Brain microvascular endothelial cell (primary cell): ENCODE measurements around the gene C21orf58.

Source experiments
- DNase-seq: peaks from one replicate; pipeline ENCODE4 v3.0.0-alpha.2; 2020
- H3K27ac ChIP-seq: fragments of 250-450 bp; sonication (Bioruptor Pico); 2 replicates; pipeline ENCODE4 v1.5.1; 2020; ENCODE audit warnings: mild to moderate bottlenecking, moderate library complexity
- H3K27me3 ChIP-seq: fragments of 250-450 bp; sonication (Bioruptor Pico); replicated peaks from 2 replicates; pipeline ENCODE4 v1.5.1; 2020; ENCODE audit warnings: mild to moderate bottlenecking
- H3K36me3 ChIP-seq: fragments of 250-450 bp; sonication (Bioruptor Pico); replicated peaks from 2 replicates; pipeline ENCODE4 v1.5.1; 2020; ENCODE audit warnings: mild to moderate bottlenecking
- H3K4me3 ChIP-seq: 2 replicates; pipeline ENCODE4 v1.5.1; 2011; ENCODE audit warnings: low read depth, mild to moderate bottlenecking, control low read depth, low read length, moderate library complexity
- in situ Hi-C: cut with HindIII; loops from 2 replicates; pipeline ENCODE4 v1.10.0; 2017; ENCODE audit warnings: low sequenced_read_pairs, low pct_ligation_motif_present
- TF ChIP-seq, protein P1 (sequence below): IDR thresholded peaks from 2 replicates; pipeline ENCODE4 v1.5.1; 2011; ENCODE audit warnings: low read depth, mild to moderate bottlenecking, moderate library complexity, low read length, control low read depth, inconsistent platforms; ENCODE audit errors: missing control alignments

The C21orf58 gene

DNA sequence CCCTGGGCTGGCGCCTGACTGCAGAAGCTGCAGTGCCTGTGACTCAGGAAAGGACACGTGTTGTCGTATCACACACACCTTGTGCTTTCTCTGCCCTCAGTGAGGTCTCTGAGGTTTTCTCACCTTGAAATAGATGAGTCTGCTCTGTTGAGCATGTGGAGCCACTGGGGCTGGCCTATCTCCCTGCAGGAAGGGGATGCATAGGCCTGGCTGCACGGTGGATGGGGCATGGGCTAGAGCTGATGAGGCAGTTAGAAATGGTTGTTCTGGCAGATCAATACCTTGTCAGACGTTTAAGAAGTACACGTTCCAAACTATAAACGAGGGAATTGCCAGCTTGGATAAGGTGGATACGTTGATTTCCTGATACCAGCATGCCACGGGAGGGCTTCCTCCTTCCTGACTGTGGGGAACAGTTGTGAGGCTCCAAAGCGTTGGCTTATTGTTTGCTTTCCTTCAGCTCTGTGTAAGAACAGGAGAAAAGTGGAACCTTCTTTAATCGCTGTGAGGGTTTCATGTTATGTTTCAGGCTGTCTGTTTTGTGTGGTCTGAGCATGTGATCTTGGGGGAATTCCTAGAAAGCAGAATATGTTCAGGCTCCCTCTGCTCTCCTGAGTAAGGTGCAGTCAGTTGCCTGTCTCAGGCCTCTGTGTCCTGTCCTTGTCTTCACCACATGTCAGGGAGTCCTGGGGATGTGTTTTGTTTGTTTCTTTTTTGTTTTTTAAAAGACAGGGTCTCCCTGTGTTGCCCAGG lies 45.0 kb upstream of the C21orf58 start:
- H3K4me3 ChIP-seq: no peak overlapping the region
- H3K36me3 ChIP-seq: peaks cover 9% of the 10 kb centered on the region
- H3K27me3 ChIP-seq: no peaks in the 10 kb centered on the region
- TF ChIP-seq, protein P1, sequence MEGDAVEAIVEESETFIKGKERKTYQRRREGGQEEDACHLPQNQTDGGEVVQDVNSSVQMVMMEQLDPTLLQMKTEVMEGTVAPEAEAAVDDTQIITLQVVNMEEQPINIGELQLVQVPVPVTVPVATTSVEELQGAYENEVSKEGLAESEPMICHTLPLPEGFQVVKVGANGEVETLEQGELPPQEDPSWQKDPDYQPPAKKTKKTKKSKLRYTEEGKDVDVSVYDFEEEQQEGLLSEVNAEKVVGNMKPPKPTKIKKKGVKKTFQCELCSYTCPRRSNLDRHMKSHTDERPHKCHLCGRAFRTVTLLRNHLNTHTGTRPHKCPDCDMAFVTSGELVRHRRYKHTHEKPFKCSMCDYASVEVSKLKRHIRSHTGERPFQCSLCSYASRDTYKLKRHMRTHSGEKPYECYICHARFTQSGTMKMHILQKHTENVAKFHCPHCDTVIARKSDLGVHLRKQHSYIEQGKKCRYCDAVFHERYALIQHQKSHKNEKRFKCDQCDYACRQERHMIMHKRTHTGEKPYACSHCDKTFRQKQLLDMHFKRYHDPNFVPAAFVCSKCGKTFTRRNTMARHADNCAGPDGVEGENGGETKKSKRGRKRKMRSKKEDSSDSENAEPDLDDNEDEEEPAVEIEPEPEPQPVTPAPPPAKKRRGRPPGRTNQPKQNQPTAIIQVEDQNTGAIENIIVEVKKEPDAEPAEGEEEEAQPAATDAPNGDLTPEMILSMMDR: no peak
- no peak for DNase-seq
- in situ Hi-C loops: no loop called here
- H3K27ac ChIP-seq: no peak overlapping the region

- in situ Hi-C loops: no loop called here
- Histone ChIP-seq H3K27me3 (no peaks in the 10 kb centered on the region), H3K27ac (no peak overlapping the region), H3K4me3 (no peak overlapping the region), H3K36me3 (peaks cover 15% of the 10 kb centered on the region)
- no peak for DNase-seq
- TF ChIP-seq, protein P1: no peak
Measured at GRCh38 chr21:46366966-46367365, 43.3 kb upstream of the C21orf58 start.

DNA sequence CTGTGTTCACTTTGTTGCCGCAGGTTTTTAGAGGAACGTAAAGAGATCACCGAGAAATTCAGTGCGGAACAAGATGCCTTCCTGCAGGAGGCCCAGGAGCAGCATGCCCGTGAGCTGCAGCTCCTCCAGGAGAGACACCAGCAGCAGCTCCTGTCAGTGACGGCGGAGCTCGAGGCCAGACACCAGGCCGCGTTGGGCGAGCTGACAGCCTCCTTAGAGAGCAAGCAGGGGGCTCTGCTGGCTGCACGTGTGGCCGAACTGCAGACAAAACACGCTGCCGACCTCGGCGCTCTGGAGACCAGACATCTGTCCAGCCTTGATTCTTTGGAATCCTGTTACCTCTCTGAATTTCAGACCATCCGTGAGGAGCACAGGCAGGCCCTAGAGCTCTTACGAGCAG lies 42.9 kb upstream of the C21orf58 start:
- DNase-seq: no peak
- peaks cover 15% of the 10 kb centered on the region for H3K36me3 ChIP-seq
- no peak overlapping the region for H3K27ac ChIP-seq
- TF ChIP-seq, protein P1: no peak
- H3K27me3 ChIP-seq: no peaks in the 10 kb centered on the region
- in situ Hi-C loops: no loop called here
- no peak overlapping the region for H3K4me3 ChIP-seq

DNA sequence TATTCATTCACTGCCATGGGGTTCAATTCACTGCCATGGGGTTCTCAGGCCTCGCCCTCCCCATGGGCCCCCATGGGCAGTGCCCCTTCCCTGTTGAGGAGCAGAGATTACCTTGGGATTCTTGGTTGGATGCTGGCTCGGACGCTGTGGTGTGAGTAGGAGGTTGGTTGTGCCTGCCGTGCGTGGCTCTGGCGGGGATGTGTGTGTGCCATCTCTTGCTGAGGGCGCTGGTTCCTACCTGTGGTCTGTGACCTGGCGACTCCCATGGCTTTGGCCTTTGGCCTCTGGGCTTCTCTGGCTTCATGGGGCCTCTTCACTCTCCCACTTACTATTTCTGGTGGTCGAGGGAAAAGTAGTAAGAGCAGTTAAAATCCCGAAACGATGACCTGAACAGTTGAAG lies 42.4 kb upstream of the C21orf58 start:
- TF ChIP-seq, protein P1: no peak
- in situ Hi-C loops: no loop called here
- H3K27me3 ChIP-seq: no peaks in the 10 kb centered on the region
- peaks cover 15% of the 10 kb centered on the region for H3K36me3 ChIP-seq
- no peak overlapping the region for H3K4me3 ChIP-seq
- no peak for DNase-seq
- no peak overlapping the region for H3K27ac ChIP-seq

DNA sequence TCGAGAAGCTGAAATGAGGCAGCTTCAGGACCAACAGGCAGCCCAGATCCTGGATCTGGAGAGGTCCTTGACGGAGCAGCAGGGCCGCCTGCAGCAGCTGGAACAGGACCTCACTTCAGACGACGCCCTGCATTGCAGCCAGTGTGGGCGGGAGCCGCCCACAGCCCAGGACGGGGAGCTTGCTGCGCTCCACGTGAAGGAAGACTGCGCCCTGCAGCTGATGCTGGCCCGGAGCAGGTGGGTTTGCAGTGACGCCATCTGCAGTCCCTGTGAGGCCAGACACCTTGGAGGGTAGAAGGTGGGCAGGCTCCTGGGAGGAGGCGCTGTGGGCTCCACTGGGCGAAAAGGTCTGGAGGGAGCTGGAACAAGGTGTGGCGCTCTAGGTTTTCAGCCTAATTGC lies 40.0 kb upstream of the C21orf58 start:
- in situ Hi-C loops: no loop called here

More for the DNA sequence above, 40.0 kb upstream of the C21orf58 start:
- peaks cover 20% of the 10 kb centered on the region for H3K36me3 ChIP-seq
- no peaks in the 10 kb centered on the region for H3K27me3 ChIP-seq
- no peak overlapping the region for H3K27ac ChIP-seq
- TF ChIP-seq, protein P1: no peak
- no peak for DNase-seq
- H3K4me3 ChIP-seq: no peak overlapping the region
